ENCODE measurements around the gene RPRD2. TPM values are rescaled to one million over a fixed set of nuclear protein-coding genes. Genes with fewer than 3 reads are reported as not detected.

RPRD2 gene
- total and polyA plus RNA-seq, 9 of the 15 experiments (the other 6 are each of a cell fraction or from before 2014, with no cell fraction given): 1.5 to 21.6 (median 7.7) TPM

DNA sequence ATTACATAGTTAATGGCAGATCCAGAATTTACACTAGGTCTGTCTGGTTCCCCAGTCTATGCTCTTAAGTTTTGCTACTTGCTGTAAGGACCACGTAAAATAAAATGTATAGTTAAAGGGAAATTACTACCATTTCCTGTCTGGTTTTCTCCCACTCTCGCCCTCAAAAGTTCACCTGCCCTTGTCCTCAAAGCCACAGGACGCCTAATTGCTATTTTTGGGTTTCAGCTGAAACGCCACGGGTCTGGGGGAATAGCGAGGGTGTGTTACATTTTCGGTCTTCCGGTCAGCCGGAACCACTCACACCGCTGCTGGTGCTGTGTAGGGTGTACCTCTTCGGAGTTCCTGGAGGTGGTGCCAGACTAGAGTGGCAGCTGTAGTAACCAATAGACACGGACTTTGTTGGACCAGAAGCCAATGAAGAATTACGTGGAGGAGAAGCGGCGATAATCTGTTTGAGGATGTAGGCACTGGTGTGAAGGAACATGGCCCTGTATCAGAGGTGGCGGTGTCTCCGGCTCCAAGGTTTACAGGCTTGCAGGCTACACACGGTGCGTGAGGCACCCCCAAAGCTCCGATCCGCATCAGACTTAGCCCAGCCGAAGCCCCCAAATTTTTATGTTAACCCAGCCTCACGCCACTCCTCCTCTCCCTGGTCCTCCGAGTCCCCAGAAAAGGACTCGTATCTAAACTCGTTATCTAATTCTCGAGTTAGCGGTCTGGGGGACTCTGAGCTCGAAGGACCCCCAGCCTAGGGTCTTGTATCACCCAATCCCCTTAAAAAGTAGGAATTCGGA, 123.2 kb downstream of the RPRD2 start, which contains the start of gene TARS2 (continued):
- TF ChIP-seq, protein P1, sequence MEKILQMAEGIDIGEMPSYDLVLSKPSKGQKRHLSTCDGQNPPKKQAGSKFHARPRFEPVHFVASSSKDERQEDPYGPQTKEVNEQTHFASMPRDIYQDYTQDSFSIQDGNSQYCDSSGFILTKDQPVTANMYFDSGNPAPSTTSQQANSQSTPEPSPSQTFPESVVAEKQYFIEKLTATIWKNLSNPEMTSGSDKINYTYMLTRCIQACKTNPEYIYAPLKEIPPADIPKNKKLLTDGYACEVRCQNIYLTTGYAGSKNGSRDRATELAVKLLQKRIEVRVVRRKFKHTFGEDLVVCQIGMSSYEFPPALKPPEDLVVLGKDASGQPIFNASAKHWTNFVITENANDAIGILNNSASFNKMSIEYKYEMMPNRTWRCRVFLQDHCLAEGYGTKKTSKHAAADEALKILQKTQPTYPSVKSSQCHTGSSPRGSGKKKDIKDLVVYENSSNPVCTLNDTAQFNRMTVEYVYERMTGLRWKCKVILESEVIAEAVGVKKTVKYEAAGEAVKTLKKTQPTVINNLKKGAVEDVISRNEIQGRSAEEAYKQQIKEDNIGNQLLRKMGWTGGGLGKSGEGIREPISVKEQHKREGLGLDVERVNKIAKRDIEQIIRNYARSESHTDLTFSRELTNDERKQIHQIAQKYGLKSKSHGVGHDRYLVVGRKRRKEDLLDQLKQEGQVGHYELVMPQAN (IDR thresholded peaks at IDR 0.05; ENCODE audit: borderline replicate concordance): peak; percentile 43; the same call in 1 of the 2 replicates
- TF ChIP-seq ZNF146 (CRISPR knock-in tag; IDR thresholded peaks at IDR 0.05; ENCODE audit: unreplicated experiment) (no peak), EP400 (IDR thresholded peaks at IDR 0.05) (peak; percentile 93), MECOM (CRISPR knock-in tag; IDR thresholded peaks at IDR 0.05) (no peak), HNRNPUL1 (IDR thresholded peaks at IDR 0.05; ENCODE audit: low read length) (no peak), NCOA6 (IDR thresholded peaks at IDR 0.05) (peak; percentile 52; the same call in 1 of the 2 replicates), ZNF583 (CRISPR knock-in tag; IDR thresholded peaks at IDR 0.05) (0 out of 2 replicates have a peak, but pooled peaks have one; percentile 33), STAT5B (CRISPR knock-in tag; IDR thresholded peaks at IDR 0.05) (no peak)
- TF ChIP-seq, protein P2, sequence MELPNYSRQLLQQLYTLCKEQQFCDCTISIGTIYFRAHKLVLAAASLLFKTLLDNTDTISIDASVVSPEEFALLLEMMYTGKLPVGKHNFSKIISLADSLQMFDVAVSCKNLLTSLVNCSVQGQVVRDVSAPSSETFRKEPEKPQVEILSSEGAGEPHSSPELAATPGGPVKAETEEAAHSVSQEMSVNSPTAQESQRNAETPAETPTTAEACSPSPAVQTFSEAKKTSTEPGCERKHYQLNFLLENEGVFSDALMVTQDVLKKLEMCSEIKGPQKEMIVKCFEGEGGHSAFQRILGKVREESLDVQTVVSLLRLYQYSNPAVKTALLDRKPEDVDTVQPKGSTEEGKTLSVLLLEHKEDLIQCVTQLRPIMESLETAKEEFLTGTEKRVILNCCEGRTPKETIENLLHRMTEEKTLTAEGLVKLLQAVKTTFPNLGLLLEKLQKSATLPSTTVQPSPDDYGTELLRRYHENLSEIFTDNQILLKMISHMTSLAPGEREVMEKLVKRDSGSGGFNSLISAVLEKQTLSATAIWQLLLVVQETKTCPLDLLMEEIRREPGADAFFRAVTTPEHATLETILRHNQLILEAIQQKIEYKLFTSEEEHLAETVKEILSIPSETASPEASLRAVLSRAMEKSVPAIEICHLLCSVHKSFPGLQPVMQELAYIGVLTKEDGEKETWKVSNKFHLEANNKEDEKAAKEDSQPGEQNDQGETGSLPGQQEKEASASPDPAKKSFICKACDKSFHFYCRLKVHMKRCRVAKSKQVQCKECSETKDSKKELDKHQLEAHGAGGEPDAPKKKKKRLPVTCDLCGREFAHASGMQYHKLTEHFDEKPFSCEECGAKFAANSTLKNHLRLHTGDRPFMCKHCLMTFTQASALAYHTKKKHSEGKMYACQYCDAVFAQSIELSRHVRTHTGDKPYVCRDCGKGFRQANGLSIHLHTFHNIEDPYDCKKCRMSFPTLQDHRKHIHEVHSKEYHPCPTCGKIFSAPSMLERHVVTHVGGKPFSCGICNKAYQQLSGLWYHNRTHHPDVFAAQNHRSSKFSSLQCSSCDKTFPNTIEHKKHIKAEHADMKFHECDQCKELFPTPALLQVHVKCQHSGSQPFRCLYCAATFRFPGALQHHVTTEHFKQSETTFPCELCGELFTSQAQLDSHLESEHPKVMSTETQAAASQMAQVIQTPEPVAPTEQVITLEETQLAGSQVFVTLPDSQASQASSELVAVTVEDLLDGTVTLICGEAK (IDR thresholded peaks at IDR 0.05): peak; percentile 99
- TF ChIP-seq, protein P2 (CRISPR knock-in tag; IDR thresholded peaks at IDR 0.05): no peak
- TF ChIP-seq, protein P3, sequence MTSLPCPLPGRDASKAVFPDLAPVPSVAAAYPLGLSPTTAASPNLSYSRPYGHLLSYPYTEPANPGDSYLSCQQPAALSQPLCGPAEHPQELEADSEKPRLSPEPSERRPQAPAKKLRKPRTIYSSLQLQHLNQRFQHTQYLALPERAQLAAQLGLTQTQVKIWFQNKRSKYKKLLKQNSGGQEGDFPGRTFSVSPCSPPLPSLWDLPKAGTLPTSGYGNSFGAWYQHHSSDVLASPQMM (CRISPR knock-in tag; IDR thresholded peaks at IDR 0.05): no peak
- TF ChIP-seq, protein P4, sequence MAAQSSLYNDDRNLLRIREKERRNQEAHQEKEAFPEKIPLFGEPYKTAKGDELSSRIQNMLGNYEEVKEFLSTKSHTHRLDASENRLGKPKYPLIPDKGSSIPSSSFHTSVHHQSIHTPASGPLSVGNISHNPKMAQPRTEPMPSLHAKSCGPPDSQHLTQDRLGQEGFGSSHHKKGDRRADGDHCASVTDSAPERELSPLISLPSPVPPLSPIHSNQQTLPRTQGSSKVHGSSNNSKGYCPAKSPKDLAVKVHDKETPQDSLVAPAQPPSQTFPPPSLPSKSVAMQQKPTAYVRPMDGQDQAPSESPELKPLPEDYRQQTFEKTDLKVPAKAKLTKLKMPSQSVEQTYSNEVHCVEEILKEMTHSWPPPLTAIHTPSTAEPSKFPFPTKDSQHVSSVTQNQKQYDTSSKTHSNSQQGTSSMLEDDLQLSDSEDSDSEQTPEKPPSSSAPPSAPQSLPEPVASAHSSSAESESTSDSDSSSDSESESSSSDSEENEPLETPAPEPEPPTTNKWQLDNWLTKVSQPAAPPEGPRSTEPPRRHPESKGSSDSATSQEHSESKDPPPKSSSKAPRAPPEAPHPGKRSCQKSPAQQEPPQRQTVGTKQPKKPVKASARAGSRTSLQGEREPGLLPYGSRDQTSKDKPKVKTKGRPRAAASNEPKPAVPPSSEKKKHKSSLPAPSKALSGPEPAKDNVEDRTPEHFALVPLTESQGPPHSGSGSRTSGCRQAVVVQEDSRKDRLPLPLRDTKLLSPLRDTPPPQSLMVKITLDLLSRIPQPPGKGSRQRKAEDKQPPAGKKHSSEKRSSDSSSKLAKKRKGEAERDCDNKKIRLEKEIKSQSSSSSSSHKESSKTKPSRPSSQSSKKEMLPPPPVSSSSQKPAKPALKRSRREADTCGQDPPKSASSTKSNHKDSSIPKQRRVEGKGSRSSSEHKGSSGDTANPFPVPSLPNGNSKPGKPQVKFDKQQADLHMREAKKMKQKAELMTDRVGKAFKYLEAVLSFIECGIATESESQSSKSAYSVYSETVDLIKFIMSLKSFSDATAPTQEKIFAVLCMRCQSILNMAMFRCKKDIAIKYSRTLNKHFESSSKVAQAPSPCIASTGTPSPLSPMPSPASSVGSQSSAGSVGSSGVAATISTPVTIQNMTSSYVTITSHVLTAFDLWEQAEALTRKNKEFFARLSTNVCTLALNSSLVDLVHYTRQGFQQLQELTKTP (IDR thresholded peaks at IDR 0.05; ENCODE audit: low read depth in 1 of 2, partially characterized antibody in 2 of 2): peak; percentile 37 to 89
